AG09309 (cell line): ENCODE results near the gene ZFP1.

ENCODE experiments used
- DNase-seq: peaks from one replicate; pipeline ENCODE4 v3.0.0-alpha.2; 2010; ENCODE audit warnings: low read depth
- H3K4me3 ChIP-seq: 2 replicates; pipeline ENCODE4 v1.5.1; 2011; ENCODE audit warnings: mild to moderate bottlenecking, low read depth, low read length, moderate library complexity; ENCODE audit not compliant: control insufficient read depth
- CTCF ChIP-seq: IDR thresholded peaks from 2 replicates; pipeline ENCODE4 v1.5.1; 2011; ENCODE audit warnings: mild to moderate bottlenecking, low read depth, low read length, inconsistent platforms; ENCODE audit not compliant: insufficient read depth, control insufficient read depth; ENCODE audit errors: missing control alignments

ZFP1 gene

DNA sequence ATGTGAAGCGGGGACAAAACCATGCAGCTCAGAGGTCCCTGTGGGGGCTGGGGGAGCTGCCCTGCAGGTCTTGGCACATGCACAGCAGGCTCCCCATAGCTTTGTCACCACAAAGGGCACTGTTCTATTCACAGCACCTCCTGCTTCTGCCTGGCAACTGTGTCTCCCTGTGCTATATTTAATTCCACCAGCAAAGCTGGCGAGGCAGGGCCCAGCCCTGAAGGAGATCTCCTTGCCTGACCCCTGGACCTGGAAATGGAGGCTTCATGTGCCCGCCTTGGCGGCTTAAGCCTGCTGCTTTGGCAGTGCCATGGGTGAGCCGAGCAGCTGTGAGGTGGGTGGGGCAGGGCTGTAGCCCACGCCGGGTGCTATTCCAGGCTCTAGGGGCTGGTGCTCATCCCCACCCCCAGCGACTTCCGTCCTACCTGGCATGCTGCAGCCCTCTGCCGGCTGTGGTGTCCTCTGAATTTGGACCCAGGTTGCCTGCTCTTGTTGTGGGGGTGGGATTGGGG is 38.5 kb upstream of the ZFP1 start:
- no peak overlapping the region for H3K4me3 ChIP-seq
- no peak for DNase-seq
- no peak for TF ChIP-seq CTCF

DNA sequence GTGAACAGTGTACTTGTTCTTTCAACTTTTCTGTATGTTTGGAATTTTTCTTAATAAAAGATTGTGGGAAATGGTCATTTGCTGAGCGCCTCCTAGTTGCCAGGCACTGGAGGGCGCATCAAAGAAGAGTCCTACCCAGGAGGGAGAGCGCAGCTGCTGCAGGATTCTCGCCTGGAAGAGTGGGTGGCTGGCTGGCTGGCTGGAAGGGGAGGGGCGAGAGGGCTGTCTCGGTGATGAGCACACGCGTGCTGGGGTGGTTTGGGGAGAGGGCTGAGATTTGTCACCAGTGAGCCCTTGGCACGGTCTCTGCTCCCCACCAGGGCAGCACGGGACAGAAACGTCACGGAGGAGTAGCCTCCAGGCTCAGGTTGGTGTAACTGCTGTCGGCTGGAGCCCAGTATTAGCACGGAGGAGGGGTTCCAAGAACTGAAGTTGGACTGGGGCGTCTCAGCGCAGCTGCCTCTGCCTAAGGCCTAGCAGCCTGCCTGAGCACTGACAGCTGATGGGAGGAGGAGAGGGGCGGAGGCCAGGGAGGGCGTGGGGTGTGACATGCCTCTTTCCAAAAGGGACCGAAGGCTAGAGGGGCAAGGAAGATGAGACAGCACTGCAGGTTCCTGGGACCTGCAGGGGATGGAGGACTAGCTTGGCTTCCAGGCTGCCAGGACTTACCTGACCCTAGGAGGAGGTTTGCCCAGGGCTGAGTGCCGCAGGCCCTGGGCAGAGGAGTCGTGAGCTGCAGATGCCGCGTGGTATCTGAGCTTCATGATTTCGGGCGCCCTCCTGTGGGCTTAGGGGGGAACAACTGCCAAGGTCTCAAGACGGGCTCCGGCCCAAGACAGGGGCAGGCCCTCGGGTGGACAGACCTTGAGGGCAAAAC is 37.4 kb upstream of the ZFP1 start:
- peak; percentile 91 for TF ChIP-seq CTCF
- peak overlapping the region; percentile 19 for H3K4me3 ChIP-seq
- peak; percentile 52 for DNase-seq

DNA sequence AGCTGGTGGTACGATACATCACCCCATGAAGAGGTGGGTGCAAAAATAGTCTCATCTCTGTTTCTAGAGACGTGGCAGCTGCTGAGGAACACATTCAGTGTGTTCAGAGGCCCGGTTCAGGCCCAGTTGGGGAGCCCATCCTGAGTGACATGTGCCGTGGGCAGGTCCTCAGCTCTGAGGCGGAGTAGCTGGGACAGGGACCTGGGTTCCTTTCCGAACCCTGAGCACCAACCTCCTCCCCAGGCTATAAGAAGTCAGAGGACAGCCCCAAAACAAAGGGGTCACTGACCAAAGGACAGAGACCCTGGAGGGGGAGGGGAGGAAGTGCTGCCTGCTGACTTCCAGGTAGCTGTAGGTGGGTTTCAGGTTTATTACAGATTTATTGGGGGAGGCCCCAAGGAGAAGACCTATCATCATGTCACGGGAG is 36.8 kb upstream of the ZFP1 start:
- TF ChIP-seq CTCF = no peak
- no peak overlapping the region for H3K4me3 ChIP-seq
- DNase-seq = no peak

- DNase-seq = no peak
- H3K4me3 ChIP-seq = no peak overlapping the region
- TF ChIP-seq CTCF = no peak
Measured at GRCh38 chr16:75111961-75112733, 36.2 kb upstream of the ZFP1 start.

DNA sequence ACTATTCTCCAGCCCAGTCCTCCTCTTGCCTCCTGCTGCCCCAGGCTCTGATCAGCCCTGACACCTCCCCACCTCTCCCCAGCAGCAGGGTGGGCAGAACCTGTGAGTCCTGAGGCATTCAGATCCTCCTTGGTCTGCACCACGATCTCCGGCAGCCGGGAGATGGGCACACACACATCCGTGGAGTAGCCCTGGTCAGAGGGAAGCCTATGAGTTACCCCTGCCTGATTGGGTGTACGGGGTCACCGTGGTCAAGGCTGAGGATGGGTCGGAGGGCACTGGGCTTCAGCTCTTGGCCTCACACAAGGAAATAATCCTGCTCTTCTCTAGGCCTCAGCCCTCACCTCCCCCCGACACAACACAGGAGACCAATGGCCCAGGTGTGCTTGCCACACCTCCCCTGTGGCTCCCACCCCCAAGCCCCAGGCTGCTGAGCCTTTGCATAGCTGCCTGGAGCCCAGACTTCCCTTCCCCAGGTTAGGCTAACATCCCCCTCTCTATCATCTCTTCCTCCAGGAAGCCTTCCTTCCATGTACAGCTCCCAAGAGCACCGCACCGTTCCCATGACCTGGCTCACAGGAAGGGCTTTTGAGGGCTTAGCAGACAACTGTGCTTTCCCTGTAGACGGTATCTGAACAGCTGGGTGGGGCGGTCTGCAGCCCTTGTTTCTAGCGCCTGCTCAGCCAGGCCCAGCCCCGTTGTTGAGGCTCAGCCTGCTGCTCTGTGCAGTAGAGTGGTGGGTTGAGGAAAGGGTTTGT is 35.4 kb upstream of the ZFP1 start:
- no peak for DNase-seq
- H3K4me3 ChIP-seq = no peak overlapping the region
- TF ChIP-seq CTCF = no peak

DNA sequence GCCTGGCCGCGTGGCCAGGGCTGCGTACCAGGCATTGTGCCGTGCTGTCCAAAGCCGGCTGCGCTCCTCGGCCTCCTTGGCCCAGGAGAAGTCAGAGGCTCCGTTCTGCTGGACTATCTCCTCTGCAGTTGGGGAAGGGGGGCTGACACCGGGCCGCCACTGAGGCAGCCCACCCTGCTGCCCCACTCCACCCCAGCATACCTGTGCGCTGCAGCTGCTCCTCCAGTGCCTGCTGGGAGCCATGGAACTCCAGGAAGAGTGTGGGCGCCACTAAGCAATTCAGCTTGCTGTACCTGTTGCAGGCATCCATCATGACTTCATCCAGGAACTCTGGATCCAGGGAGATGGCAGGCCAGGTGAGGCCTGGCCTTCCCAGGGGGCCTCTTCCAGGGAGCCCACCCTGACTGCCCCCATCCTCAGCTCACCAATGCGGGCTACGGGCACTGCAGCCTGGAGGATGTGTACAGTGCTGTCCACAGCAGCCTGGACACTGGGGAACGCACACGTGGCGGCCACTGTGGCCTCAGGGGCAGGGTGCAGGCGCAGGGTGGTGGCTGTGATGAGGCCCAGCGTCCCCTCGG is 34.7 kb upstream of the ZFP1 start:
- no peak for TF ChIP-seq CTCF
- DNase-seq = no peak
- no peak overlapping the region for H3K4me3 ChIP-seq
